ENCODE measurements around the gene MAD1L1.

MAD1L1 gene

DNA sequence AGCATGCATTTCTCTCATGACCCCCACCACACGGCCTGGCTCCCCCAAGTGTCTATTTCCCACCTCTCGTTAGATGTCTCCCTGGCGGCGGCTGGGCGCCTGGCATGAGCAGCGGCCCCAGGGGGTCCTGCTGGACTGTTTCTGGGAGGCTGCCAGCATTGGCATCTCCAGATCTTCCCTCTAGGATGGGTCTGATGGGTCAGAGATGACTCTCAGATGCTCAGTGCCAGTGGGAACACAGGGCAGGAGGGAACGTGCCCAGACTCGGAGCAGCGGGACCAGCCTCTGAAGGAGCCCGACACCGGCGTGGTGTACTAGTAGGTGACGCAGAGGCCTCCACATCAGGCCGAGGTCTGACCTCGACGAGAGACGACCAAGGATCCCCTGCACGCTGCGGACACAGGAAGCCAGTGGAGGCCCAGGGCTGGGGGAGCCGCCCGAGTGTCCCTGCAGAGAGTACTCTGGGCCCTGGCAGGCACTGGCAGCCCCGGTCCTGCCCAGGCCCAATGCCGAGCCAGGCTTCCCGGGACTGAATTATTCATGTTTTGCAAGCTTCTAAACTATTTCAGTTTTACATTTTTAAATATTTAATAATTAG is 323.8 kb downstream of the MAD1L1 start:
- DNase-seq (ENCODE audit: low read depth, low spot score), result no peak
- no peaks in the 10 kb centered on the region for H3K9me3 ChIP-seq (ENCODE audit: low read depth, low read length)
- no peak overlapping the region for H3K4me3 ChIP-seq
- H3K36me3 ChIP-seq (ENCODE audit: insufficient read depth, low read length), result no peaks in the 10 kb centered on the region
- no peak overlapping the region for H3K9ac ChIP-seq (ENCODE audit: insufficient read length)
- TF ChIP-seq EZH2 (IDR thresholded peaks at IDR 0.05) (no peak), POLR2AphosphoS5 (IDR thresholded peaks at IDR 0.05; ENCODE audit: borderline replicate concordance, low read depth, low read length) (no peak), FOXP2 (optimal IDR thresholded peaks at IDR 0.05; ENCODE audit: control extremely low read depth, extremely low read length, insufficient read depth) (no peak)
- H3K27ac ChIP-seq, result no peak overlapping the region

DNA sequence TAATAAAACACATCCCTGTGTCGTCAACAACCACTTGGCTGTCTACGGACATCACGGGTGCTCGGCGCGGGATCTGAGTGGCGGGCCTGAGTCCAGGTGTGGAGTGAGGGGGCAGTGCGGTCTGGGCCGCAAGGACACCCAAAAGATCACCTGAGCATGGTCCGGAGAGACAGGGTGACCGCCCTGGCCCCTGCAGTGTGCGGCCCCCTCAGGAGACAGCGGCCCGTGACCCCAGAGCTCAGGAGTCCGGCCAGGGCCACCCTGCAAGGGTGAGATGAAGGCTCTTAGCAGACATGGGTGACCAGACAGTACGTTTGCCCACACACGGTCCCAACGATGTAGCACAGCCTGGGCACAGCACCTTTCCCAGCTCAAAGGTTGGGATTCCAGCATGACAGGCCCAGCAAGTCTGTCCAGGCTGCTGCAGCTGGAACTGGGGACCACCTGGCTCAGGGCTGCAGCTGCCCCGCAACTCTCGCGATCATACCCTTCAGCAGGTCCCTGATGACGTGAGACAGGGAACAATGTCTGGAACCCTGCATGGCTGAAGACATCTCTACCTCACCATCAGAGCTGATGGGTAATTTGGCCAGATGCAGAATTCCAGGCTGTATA is 324.9 kb downstream of the MAD1L1 start:
- no peak for TF ChIP-seq POLR2AphosphoS5 (IDR thresholded peaks at IDR 0.05; ENCODE audit: borderline replicate concordance, low read depth, low read length)
- TF ChIP-seq EZH2 (IDR thresholded peaks at IDR 0.05), result no peak
- TF ChIP-seq FOXP2 (optimal IDR thresholded peaks at IDR 0.05; ENCODE audit: control extremely low read depth, extremely low read length, insufficient read depth), result no peak
- no peak overlapping the region for H3K9ac ChIP-seq (ENCODE audit: insufficient read length)
- H3K36me3 ChIP-seq (ENCODE audit: insufficient read depth, low read length), result no peaks in the 10 kb centered on the region
- H3K9me3 ChIP-seq (ENCODE audit: low read depth, low read length), result no peaks in the 10 kb centered on the region
- no peak overlapping the region for H3K27ac ChIP-seq
- no peak overlapping the region for H3K4me3 ChIP-seq
- DNase-seq (ENCODE audit: low read depth, low spot score), result no peak

DNA sequence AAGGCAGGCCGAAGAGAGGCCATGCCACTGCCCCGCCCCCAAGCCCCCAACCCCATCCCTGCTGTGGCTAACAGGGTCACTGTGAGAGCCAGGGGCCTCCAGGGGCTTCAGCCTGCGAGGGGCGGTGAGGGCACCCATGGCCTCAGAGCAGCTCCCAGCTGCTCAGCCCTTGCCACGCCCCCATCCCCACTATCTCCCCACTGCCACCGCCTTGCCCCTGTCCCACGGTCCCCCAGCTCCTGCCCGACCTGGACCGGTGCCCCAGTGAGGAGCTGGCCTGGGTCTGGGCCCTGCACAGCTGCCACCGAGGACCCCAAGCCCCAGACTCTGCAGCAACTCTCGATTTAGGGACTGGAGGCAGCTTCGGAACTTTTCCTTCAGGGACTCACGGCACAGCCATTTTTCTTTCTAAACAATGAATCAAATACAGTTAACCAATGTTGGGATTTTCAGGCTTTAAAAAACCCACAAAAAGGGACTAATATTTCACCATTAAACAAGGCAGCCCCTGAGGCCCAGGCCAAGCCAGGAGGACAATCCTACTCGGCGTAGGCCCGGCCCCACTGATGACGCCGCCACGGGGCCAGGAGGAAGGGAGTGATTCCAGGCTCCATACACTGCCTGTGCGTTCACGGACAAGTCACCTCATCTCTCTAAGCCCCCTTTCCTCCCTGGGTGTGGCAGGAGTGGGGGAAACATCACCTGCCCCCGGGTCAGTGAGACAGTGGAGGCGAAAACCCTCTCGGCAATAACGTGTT is 325.6 kb downstream of the MAD1L1 start:
- H3K9me3 ChIP-seq (ENCODE audit: low read depth, low read length), result no peaks in the 10 kb centered on the region
- H3K27ac ChIP-seq, result no peak overlapping the region
- H3K4me3 ChIP-seq, result no peak overlapping the region
- H3K9ac ChIP-seq (ENCODE audit: insufficient read length), result no peak overlapping the region
- H3K36me3 ChIP-seq (ENCODE audit: insufficient read depth, low read length), result no peaks in the 10 kb centered on the region
- TF ChIP-seq POLR2AphosphoS5 (IDR thresholded peaks at IDR 0.05; ENCODE audit: borderline replicate concordance, low read depth, low read length), result no peak
- no peak for TF ChIP-seq EZH2 (IDR thresholded peaks at IDR 0.05)
- no peak for TF ChIP-seq FOXP2 (optimal IDR thresholded peaks at IDR 0.05; ENCODE audit: control extremely low read depth, extremely low read length, insufficient read depth)
- no peak for DNase-seq (ENCODE audit: low read depth, low spot score)

DNA sequence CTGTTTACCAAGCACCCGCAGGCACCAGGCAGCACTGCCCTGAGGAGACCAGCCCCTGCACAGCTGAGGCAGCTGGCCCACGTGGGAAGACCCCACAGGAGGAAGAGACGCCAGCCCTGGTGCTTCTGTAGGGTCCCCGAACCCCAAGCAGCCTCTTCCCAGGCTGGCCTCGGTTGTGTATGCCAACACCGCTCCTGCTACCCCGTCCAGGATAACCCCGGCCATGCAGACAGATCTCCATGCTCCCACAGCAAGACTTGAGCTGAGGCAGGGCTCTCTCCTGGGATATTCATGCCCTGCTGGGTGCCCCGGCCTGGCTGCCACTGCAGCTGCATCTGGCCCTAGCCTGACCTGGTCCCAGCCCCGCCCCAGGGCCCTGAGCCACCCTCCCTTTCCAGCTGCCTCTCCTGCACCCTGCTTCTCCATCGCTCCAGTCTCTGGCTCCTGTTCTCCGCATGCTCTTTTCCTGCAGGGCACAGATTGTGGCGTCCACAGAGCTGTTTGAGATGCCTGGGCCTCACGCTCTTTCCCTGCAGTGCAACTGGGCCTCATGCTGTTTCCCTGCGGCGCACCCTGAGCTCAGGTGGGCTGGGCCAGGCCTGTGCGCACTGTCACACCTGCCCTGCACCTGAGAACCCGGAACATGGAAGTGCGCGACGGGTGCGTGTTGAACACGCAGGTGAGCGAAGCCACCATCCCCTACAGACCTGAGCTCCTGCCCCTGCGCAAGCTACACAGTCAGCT is 326.5 kb downstream of the MAD1L1 start:
- H3K9ac ChIP-seq (ENCODE audit: insufficient read length), result no peak overlapping the region

DNA sequence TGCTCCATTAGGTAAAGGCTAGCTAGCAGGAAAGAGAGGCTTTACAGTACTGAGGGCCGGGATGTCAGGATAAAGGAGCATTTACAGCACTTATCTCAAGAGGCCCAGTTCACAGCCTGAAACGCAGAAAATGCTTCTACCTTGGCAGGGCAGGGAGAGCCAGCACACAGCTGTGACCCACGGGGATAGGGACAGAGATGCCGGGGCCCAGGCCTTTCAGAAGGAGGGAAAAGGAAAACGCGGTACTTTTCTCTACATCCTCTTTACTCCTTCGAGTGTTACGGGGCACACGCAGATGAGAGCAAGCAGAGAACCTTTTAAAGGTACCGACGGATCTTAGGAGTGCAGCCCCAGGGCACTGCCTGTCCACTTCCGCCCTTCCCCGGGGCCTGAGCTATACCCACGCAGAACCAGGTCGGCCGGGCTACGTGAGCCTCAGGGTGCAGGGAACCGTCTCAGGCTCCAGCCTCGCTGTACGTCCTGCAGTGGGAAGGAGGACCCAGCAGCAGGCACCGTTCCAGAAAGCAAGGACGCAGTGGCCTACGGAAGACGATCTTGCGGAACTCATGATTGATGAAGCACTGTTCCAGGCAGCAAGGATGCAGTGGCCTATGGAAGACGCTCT is 330.4 kb downstream of the MAD1L1 start:
- DNase-seq (ENCODE audit: low read depth, low spot score), result no peak
- Histone ChIP-seq H3K27ac (no peak overlapping the region), H3K9me3 (ENCODE audit: low read depth, low read length) (no peaks in the 10 kb centered on the region), H3K4me3 (no peak overlapping the region), H3K9ac (ENCODE audit: insufficient read length) (no peak overlapping the region), H3K36me3 (ENCODE audit: insufficient read depth, low read length) (no peaks in the 10 kb centered on the region)
- TF ChIP-seq POLR2AphosphoS5 (IDR thresholded peaks at IDR 0.05; ENCODE audit: borderline replicate concordance, low read depth, low read length) (no peak), FOXP2 (optimal IDR thresholded peaks at IDR 0.05; ENCODE audit: control extremely low read depth, extremely low read length, insufficient read depth) (no peak), EZH2 (IDR thresholded peaks at IDR 0.05) (no peak)

More for the DNA sequence above, 326.5 kb downstream of the MAD1L1 start:
- Histone ChIP-seq H3K27ac (no peak overlapping the region), H3K9me3 (ENCODE audit: low read depth, low read length) (no peaks in the 10 kb centered on the region), H3K4me3 (no peak overlapping the region), H3K36me3 (ENCODE audit: insufficient read depth, low read length) (no peaks in the 10 kb centered on the region)
- DNase-seq (ENCODE audit: low read depth, low spot score), result no peak
- no peak for TF ChIP-seq FOXP2 (optimal IDR thresholded peaks at IDR 0.05; ENCODE audit: control extremely low read depth, extremely low read length, insufficient read depth)
- no peak for TF ChIP-seq EZH2 (IDR thresholded peaks at IDR 0.05)
- TF ChIP-seq POLR2AphosphoS5 (IDR thresholded peaks at IDR 0.05; ENCODE audit: borderline replicate concordance, low read depth, low read length), result no peak

DNA sequence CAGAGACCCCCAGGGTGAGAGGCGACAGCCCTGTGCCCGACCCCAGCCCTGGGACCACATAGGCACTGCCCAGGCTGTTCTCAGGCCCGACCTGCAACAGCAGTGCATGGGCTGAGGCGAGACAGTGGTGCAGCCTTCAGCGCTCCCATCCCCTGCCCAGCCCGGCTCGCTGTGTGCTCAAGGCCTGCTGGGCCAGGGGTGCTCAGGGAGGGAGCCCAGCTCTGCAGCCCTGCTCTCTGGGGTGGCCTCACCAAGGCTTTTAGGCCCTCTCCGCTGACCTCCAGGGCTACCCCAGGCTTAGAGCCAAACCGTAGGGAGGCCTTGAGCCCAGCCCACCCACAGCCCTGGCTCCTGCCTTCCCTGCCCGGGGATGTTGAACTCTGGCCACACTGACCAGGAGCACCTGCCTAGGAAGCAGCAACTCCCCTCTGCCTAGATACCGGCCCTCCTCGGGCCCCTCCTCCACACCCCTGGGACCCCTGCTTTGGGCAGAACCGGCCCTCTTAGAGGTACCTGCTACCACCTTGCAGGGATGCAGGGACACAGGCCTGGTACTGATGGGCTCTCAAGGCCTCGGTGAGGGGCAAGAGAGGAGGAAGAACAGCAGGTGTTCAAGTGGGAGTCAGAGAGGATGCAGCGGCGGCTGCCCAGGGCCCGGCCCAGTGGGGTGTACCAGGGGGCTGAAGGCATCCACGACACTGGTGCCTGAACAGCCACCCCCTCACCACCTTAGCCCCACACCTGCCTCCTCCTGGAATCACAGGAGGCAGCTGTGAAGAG is 331.1 kb downstream of the MAD1L1 start:
- no peak for DNase-seq (ENCODE audit: low read depth, low spot score)
- no peak for TF ChIP-seq FOXP2 (optimal IDR thresholded peaks at IDR 0.05; ENCODE audit: control extremely low read depth, extremely low read length, insufficient read depth)
- no peak for TF ChIP-seq POLR2AphosphoS5 (IDR thresholded peaks at IDR 0.05; ENCODE audit: borderline replicate concordance, low read depth, low read length)
- Histone ChIP-seq H3K9me3 (ENCODE audit: low read depth, low read length) (no peaks in the 10 kb centered on the region), H3K36me3 (ENCODE audit: insufficient read depth, low read length) (no peaks in the 10 kb centered on the region), H3K9ac (ENCODE audit: insufficient read length) (no peak overlapping the region), H3K4me3 (no peak overlapping the region), H3K27ac (no peak overlapping the region)

DNA sequence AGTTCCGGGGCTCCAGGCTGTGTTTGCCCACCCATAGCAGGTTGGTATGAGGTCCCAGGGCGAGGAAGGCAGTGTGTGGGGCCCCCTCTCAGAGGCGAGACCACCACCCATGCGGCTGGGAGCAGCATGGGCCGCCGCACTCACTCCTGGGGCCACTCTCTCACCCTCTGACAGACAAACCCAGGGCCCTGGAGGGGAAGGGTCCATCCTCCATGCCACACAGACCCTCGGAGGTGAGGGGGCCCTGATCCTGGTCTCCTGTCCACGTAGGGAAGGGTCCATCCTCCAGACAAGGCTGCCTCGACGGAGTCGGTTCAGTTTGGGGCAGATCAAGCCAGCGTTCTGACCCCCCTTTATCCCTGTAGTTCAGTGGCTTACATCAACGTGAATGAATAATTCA is 331.9 kb downstream of the MAD1L1 start:
- no peak overlapping the region for H3K9ac ChIP-seq (ENCODE audit: insufficient read length)
- H3K4me3 ChIP-seq, result no peak overlapping the region
- H3K36me3 ChIP-seq (ENCODE audit: insufficient read depth, low read length), result no peaks in the 10 kb centered on the region
- TF ChIP-seq EZH2 (IDR thresholded peaks at IDR 0.05) (no peak), POLR2AphosphoS5 (IDR thresholded peaks at IDR 0.05; ENCODE audit: borderline replicate concordance, low read depth, low read length) (no peak), FOXP2 (optimal IDR thresholded peaks at IDR 0.05; ENCODE audit: control extremely low read depth, extremely low read length, insufficient read depth) (no peak)
- H3K9me3 ChIP-seq (ENCODE audit: low read depth, low read length), result no peaks in the 10 kb centered on the region
- no peak overlapping the region for H3K27ac ChIP-seq
- no peak for DNase-seq (ENCODE audit: low read depth, low spot score)
